ENCODE measurements around the gene ZC3H13. TPM values are rescaled to one million over a fixed set of nuclear protein-coding genes. Genes with fewer than 3 reads are reported as not detected.

Gene ZC3H13
- total and polyA plus RNA-seq, 2 of the 4 experiments (the other 2 are of a cell fraction) = 7.7 to 10.8 TPM

DNA sequence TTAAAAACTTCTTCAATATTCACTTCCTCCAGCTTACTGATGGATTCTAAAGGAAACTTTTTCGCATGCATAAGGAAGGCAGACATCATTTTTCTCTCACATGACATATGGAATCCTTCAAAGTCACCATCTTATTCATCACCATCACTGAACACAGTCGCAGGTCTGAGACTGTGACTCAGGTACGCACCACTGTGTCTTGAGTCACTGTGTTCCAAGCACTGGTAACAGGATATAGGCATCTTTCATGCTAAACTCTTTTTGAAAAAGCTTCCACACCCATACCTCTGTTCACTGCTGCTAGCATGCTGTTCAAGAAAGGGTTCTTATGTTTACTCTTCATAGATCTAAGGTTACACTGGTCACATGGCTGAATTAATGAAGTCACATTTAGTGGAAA is 133.9 kb downstream of the ZC3H13 start:
- no peak overlapping the region for H2BK5ac ChIP-seq (ENCODE audit: low read depth, low read length, poor library complexity, severe bottlenecking)
- H2BK15ac ChIP-seq (ENCODE audit: low read depth, low read length) = no peak overlapping the region
- no peak overlapping the region for H2AFZ ChIP-seq (replicated peaks; ENCODE audit: low read length, poor library complexity)
- no TSS peak for BruUV-seq (replicated peaks)
- POLR2A ChIA-PET (ENCODE audit: unreplicated experiment) = no interaction called here
- H3K36me3 ChIP-seq (ENCODE audit: control insufficient read depth, insufficient read depth, low read length) = no peaks in the 10 kb centered on the region
- H3K9me1 ChIP-seq (ENCODE audit: insufficient read depth, low read length) = no peaks in the 10 kb centered on the region; the same call in 1 of the 2 replicates
- H4K20me1 ChIP-seq (ENCODE audit: insufficient read depth, low read length) = no peaks in the 10 kb centered on the region
- intact Hi-C loops (cut with micrococcal nuclease) = no loop called here
- WGBS, 2 experiments (ENCODE audit: extremely low coverage in 2 of 2, insufficient read length in 1 of 2) = 40% methylated on average over 2 of the region's 3 CpGs; no CpG with 5 or more reads in 1 of the 2 experiments
- H3K4ac ChIP-seq (ENCODE audit: low read depth, low read length) = no peak overlapping the region
- H3K4me3 ChIP-seq (ENCODE audit: insufficient read depth, low read depth, low read length) = no peak overlapping the region
- no peak overlapping the region for H2BK20ac ChIP-seq (ENCODE audit: low read depth, low read length)
- H4K5ac ChIP-seq (ENCODE audit: low read depth, low read length) = no peak overlapping the region
- no peak overlapping the region for H3K23ac ChIP-seq (ENCODE audit: low read depth, low read length)
- no peak overlapping the region for H4K8ac ChIP-seq (ENCODE audit: low read depth in 2 of 2, low read length in 2 of 2)
- H3K27me3 ChIP-seq (ENCODE audit: control insufficient read depth, insufficient read depth, low read length) = peaks cover 5% of the 10 kb centered on the region
- no peaks in the 10 kb centered on the region for H3K9me3 ChIP-seq (ENCODE audit: control insufficient read depth, insufficient read depth, low read length)
- H3K4me2 ChIP-seq (ENCODE audit: low read depth, low read length) = no peak overlapping the region
- no peak overlapping the region for H3K14ac ChIP-seq (replicated peaks; ENCODE audit: low read depth, low read length)
- no peak for DNase-seq
- no peaks in the 10 kb centered on the region for H3K4me1 ChIP-seq (ENCODE audit: control insufficient read depth, insufficient read depth, low read length)
- no peak overlapping the region for H4K91ac ChIP-seq (ENCODE audit: insufficient read depth, low read depth, low read length)
- no peak overlapping the region for H3K27ac ChIP-seq (ENCODE audit: insufficient read depth, low read length)
- TF ChIP-seq RAD21 (IDR thresholded peaks at IDR 0.05; ENCODE audit: low read length) (no peak), FOS (IDR thresholded peaks at IDR 0.05; ENCODE audit: low read depth, low read length) (no peak), BHLHE40 (IDR thresholded peaks at IDR 0.05; ENCODE audit: low read depth, low read length) (no peak), SMC3 (IDR thresholded peaks at IDR 0.05; ENCODE audit: low read depth, low read length) (no peak), CHD1 (IDR thresholded peaks at IDR 0.05; ENCODE audit: low read depth, low read length) (no peak), RFX5 (IDR thresholded peaks at IDR 0.05; ENCODE audit: low read depth, low read length) (no peak), MXI1 (IDR thresholded peaks at IDR 0.05; ENCODE audit: borderline replicate concordance, low read depth, low read length) (no peak), POLR2A (IDR thresholded peaks at IDR 0.05; ENCODE audit: low read depth, low read length) (no peak), NFE2L2 (IDR thresholded peaks at IDR 0.05; ENCODE audit: low read depth, low read length) (no peak), MAFK (IDR thresholded peaks at IDR 0.05; ENCODE audit: low read depth, low read length) (no peak), CEBPB (IDR thresholded peaks at IDR 0.05; ENCODE audit: low read depth, low read length) (no peak), MAZ (IDR thresholded peaks at IDR 0.05; ENCODE audit: borderline replicate concordance, low read depth, low read length) (no peak), RCOR1 (IDR thresholded peaks at IDR 0.05; ENCODE audit: insufficient replicate concordance, low read length) (no peak)
- TF ChIP-seq, protein P1, sequence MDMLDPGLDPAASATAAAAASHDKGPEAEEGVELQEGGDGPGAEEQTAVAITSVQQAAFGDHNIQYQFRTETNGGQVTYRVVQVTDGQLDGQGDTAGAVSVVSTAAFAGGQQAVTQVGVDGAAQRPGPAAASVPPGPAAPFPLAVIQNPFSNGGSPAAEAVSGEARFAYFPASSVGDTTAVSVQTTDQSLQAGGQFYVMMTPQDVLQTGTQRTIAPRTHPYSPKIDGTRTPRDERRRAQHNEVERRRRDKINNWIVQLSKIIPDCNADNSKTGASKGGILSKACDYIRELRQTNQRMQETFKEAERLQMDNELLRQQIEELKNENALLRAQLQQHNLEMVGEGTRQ (IDR thresholded peaks at IDR 0.05; ENCODE audit: low read depth, low read length) = no peak
- TF ChIP-seq, protein P2, sequence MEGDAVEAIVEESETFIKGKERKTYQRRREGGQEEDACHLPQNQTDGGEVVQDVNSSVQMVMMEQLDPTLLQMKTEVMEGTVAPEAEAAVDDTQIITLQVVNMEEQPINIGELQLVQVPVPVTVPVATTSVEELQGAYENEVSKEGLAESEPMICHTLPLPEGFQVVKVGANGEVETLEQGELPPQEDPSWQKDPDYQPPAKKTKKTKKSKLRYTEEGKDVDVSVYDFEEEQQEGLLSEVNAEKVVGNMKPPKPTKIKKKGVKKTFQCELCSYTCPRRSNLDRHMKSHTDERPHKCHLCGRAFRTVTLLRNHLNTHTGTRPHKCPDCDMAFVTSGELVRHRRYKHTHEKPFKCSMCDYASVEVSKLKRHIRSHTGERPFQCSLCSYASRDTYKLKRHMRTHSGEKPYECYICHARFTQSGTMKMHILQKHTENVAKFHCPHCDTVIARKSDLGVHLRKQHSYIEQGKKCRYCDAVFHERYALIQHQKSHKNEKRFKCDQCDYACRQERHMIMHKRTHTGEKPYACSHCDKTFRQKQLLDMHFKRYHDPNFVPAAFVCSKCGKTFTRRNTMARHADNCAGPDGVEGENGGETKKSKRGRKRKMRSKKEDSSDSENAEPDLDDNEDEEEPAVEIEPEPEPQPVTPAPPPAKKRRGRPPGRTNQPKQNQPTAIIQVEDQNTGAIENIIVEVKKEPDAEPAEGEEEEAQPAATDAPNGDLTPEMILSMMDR (conservative IDR thresholded peaks at IDR 0.05; ENCODE audit: low read depth, low read length) = no peak
- TF ChIP-seq, protein P3, sequence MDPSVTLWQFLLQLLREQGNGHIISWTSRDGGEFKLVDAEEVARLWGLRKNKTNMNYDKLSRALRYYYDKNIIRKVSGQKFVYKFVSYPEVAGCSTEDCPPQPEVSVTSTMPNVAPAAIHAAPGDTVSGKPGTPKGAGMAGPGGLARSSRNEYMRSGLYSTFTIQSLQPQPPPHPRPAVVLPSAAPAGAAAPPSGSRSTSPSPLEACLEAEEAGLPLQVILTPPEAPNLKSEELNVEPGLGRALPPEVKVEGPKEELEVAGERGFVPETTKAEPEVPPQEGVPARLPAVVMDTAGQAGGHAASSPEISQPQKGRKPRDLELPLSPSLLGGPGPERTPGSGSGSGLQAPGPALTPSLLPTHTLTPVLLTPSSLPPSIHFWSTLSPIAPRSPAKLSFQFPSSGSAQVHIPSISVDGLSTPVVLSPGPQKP (IDR thresholded peaks at IDR 0.05; ENCODE audit: borderline replicate concordance, low read depth, low read length) = no peak
- CTCF ChIA-PET = no interaction called here
- H2AK9ac ChIP-seq (replicated peaks; ENCODE audit: low read depth, low read length, poor library complexity) = no peak overlapping the region
- H3K79me1 ChIP-seq (ENCODE audit: low read depth in 1 of 2, low read length in 2 of 2) = no peaks in the 10 kb centered on the region
- H3K18ac ChIP-seq (ENCODE audit: low read depth, low read length) = no peak overlapping the region
- ATAC-seq (ENCODE audit: low read depth) = no peak
- in situ Hi-C loops (cut with MboI; ENCODE audit: low sequenced_read_pairs) = no loop called here
- no peak overlapping the region for H3K9ac ChIP-seq (ENCODE audit: low read depth, low read length)
- no peak overlapping the region for H2AK5ac ChIP-seq (ENCODE audit: low read depth, low read length)
- H2BK120ac ChIP-seq (ENCODE audit: low read depth, low read length) = no peak overlapping the region
- dilution Hi-C loops (cut with HindIII; ENCODE audit: low sequenced_read_pairs, unreplicated experiment) = no loop called here
- no peak overlapping the region for H3K56ac ChIP-seq (ENCODE audit: extremely low read depth, insufficient read depth, low read length)

All from IMR-90 (cell line).